Stimulated activated CD8-positive, alpha-beta memory T cell treated with anti-CD3 and anti-CD28 coated beads, Interleukin-2, amount 100 ng/mL, for 48 hours (primary cell): Measurements from ENCODE around the gene ZBTB1.
A peak's percentile ranks its signal among the peaks of the same experiment; 100 is the strongest.
"Not testable (repeated sequence)": the region's sequence is repeated elsewhere in the genome, so short reads cannot be mapped to it uniquely, and the experiment has no call there.

Experiments used
- DNase-seq, 2 donors: peaks; one replicate each; pipeline ENCODE4 v3.0.0-alpha.2; 2020; ENCODE audit warnings: low read depth in 2 of 2

Gene ZBTB1

DNA sequence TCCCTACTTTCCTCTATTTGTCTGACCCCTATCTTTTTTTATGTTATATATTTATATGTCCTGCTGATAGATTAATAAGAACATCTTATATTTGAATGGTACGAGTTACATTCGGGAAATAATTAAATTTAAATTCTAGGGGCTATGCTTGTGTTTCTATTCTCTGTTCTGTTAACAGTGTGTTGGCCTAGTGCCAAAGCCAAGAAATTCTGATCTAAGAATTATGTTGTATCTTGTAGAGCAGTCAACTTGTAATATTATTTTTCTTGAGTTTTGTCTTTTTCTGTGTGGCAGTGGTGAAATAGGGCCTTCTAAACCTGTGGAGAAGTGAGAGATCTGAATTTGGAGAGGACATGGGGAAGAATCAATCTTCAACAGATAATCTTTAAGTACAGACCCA lies 27.0 kb downstream of the ZBTB1 start:
- no peak for DNase-seq

DNA sequence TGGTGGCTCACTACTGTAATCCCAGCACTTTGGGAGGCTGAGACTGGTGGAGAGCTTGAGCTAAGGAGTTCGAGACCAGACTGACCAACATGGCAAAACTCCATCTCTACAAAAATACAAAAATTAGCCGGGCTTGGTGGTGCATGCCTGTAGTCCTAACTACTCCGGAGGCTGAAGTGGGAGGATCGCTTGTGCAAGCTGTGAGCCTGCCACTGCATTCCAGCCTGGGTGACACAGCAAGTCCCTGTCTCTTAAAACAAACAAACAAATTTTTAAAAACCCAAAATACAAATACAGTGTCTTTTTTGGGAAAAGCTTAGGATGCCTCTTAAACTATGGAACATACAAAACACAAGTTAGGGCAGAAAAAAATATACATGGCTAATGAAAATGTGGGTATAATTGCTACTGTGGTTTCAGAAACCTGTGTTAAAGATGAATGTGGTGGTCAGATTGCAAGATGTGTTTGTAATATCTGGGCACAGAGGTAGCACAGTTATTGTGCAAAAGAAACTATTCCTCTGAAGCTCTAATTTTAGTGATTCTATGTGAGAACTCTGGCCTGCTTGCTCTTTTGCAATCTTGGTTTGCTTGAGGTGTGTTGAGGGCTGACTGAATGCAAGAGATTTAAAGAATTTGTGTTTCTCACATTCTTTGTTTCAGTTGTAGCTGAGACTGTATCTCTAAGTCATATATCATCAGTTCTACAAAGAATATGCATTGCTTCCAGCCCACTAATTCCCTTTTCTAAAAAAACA lies 32.1 kb downstream of the ZBTB1 start:
- no peak for DNase-seq

DNA sequence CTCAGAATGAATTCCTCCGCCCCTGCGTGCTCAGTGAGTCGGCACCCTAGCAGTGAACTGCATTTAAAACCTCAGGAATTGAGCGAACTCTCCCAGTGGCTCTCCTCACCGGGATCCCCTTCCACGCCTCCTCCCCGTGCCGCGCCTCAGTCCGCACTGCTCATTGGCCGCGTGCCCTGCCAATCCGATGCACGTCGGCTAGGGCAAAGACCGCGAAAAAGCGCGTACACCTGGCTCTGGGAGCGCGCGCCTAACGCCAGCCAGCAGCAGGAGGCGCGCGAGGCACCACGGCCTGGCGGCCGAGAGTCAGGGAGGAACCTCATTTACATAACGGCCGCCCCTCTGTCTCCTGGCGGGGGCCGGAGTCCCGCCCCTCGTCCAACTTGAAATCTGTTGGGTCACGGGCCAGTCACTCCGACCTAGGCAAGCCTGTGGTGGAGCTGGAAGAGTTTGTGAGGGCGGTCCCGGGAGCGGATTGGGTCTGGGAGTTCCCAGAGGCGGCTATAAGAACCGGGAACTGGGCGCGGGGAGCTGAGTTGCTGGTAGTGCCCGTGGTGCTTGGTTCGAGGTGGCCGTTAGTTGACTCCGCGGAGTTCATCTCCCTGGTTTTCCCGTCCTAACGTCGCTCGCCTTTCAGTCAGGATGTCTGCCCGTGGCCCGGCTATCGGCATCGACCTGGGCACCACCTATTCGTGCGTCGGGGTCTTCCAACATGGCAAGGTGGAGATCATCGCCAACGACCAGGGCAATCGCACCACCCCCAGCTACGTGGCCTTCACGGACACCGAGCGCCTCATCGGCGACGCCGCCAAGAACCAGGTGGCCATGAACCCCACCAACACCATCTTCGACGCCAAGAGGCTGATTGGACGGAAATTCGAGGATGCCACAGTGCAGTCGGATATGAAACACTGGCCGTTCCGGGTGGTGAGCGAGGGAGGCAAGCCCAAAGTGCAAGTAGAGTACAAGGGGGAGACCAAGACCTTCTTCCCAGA lies 35.9 kb downstream of the ZBTB1 start, which contains the start of gene HSPA2:
TSS of gene HSPA2 (plus strand) at position 534 of the 995 bp plus-strand sequence. CDS start at position 643, 109 bp downstream.
- DNase-seq = peak; percentile 91 to 94

DNA sequence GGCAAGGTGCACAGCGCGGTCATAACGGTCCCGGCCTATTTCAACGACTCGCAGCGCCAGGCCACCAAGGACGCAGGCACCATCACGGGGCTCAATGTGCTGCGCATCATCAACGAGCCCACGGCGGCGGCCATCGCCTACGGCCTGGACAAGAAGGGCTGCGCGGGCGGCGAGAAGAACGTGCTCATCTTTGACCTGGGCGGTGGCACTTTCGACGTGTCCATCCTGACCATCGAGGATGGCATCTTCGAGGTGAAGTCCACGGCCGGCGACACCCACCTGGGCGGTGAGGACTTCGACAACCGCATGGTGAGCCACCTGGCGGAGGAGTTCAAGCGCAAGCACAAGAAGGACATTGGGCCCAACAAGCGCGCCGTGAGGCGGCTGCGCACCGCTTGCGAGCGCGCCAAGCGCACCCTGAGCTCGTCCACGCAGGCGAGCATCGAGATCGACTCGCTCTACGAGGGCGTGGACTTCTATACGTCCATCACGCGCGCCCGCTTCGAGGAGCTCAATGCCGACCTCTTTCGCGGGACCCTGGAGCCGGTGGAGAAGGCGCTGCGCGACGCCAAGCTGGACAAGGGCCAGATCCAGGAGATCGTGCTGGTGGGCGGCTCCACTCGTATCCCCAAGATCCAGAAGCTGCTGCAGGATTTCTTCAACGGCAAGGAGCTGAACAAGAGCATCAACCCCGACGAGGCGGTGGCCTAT lies 36.8 kb downstream of the ZBTB1 start:
- no peak for DNase-seq

DNA sequence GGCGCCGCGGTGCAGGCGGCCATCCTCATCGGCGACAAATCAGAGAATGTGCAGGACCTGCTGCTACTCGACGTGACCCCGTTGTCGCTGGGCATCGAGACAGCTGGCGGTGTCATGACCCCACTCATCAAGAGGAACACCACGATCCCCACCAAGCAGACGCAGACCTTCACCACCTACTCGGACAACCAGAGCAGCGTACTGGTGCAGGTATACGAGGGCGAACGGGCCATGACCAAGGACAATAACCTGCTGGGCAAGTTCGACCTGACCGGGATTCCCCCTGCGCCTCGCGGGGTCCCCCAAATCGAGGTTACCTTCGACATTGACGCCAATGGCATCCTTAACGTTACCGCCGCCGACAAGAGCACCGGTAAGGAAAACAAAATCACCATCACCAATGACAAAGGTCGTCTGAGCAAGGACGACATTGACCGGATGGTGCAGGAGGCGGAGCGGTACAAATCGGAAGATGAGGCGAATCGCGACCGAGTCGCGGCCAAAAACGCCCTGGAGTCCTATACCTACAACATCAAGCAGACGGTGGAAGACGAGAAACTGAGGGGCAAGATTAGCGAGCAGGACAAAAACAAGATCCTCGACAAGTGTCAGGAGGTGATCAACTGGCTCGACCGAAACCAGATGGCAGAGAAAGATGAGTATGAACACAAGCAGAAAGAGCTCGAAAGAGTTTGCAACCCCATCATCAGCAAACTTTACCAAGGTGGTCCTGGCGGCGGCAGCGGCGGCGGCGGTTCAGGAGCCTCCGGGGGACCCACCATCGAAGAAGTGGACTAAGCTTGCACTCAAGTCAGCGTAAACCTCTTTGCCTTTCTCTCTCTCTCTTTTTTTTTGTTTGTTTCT lies 37.6 kb downstream of the ZBTB1 start:
- DNase-seq = no peak

DNA sequence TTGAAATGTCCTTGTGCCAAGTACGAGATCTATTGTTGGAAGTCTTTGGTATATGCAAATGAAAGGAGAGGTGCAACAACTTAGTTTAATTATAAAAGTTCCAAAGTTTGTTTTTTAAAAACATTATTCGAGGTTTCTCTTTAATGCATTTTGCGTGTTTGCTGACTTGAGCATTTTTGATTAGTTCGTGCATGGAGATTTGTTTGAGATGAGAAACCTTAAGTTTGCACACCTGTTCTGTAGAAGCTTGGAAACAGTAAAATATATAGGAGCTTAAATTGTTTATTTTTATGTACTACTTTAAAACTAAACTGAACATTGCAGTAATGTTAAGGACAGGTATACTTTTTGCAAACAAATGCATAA lies 38.2 kb downstream of the ZBTB1 start:
- no peak for DNase-seq

DNA sequence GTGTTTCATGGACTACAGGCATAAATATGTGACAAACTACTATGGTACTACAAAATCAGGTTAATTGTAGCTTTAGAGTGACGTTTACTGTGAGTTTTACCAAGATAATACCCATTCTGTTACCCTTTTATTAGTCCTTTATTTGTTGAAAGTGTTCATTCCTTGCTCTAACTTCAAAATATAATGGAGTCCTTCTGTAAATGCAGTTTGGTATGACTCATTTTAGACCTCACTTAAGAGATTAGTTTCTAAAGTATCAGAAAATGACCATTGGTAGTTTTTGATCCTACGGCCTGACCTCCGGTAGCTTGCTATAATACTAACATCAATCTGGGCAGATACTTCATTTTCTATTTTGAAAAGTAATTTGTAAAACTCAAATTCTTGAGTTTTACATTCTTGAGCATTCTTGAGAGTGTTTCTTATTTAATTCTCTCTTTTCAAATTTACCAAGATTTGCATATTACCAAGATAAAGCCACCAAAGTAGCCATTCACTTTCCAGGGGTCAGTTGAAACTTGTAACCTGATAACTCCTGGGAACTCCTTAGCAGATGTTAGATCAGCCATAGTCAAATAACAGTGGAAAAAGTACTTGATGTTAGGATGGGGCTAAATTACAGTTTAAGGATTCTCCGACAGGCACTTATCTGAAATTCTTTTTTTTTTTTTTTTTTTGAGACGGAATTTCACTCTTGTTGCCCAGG lies 40.2 kb downstream of the ZBTB1 start:
- DNase-seq = no peak

DNA sequence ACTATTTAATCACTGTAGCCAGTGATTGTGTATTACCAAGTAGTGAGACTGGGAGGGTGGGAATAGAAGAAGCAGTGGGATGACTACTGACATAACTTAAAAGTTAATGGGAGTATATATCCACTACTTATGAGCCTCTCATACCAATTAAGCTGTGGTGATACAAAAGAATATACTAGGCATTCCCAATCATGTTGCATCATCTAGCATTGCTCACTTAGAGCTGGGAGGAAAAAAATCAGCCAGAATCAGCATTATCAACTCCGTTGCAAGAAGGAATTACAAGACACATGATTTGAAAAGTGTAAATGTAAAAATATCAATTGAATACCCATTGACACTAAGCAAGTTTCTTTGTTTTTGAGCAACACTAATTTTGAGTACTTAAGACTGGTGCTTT lies 44.4 kb downstream of the ZBTB1 start:
- no peak for DNase-seq

DNA sequence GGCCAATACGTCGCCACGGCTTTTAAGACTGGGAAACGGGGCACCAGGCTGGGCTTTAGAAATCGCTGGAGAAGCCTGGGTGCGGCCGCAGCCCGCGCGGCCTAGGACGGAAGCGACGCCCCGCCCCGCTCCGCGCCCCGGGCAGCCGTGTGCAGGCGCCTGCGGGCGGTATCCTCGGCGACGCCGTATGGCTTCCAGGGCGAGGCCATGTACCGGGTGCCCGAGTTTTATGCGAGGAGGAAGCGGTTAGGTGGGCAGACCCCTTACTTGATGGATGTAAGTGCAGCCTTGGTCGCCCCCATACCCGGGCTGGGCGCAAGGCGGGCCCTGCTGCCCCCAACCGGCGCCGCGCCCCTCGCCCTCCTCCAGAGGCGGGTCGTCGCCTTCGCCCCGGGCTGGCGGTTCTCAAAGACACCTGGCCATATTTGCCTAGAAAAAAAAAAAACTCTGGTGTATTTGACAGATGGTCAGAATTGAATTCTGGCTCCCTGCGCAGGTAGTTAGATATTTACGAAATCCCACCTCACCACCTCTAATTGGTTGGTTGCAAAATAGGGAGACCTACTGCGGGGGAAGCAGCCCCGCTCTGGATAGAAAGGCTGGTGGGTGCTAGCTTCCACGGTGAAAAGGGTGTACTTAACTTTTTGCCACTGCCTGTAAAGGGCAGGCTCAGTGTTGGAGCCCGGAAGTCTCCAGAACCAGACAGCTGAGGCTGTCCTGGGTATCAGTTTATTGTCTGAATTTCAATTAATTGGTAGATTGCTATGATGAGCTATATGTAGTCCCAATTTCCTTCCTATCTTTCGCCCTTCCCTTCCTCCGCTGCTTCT lies 45.4 kb downstream of the ZBTB1 start, which contains the start of gene PPP1R36:
TSS of gene PPP1R36 (plus strand) at position 171 of the 830 bp plus-strand sequence. CDS start at position 208, 37 bp downstream.
- no peak for DNase-seq

DNA sequence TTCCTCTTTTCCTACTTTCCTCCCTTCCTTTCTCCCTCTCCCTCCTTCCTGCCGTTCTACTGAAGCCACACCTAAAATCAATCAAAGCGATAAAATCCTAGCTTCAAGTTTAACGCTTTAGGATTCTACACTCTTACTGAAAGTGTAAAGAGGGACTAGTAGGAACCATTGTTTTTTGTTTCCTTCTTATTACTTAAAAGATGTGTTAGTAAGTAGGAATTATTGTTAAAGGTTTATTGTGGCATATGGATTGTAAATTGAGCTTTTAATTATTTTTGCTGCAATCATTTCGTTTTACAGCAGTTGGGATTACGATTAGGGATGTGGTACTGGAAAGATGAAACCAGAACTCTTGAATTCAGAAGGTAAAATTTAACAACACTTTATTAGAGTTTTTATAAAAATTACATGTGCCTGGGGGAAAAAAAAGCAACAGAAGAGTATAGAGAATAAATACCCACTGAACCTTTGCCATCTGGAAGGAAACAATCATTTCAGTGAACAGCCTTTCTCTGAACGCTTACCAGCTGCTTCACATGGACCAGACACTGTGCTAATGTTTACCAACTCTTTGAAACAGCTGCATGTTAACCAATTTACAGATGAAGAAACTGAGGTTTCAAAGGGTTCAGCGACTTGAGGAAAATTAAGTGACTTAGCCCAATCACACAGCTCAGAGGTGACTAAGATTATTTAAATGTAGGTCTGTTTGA lies 46.2 kb downstream of the ZBTB1 start:
- DNase-seq = no peak

DNA sequence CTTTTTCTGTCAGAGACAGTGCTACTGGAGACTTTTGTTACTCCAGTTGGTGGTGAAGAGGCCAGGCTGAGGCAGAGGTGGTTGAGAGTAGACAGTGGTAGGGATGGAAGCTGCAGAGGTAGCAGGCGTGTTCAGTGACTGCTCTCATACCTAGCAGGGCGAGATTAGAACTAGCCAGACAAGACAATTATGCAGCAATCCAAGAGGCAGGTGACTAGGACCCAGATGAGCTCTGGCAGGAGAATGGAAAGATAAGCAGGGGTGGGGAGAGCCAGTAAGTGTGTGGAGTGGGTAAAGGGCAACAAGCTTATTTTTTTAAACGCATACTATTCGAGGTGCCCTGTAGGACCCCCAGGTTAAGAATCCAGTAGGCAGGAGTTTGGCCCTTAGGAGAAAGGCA lies 50.0 kb downstream of the ZBTB1 start:
- DNase-seq = no peak

DNA sequence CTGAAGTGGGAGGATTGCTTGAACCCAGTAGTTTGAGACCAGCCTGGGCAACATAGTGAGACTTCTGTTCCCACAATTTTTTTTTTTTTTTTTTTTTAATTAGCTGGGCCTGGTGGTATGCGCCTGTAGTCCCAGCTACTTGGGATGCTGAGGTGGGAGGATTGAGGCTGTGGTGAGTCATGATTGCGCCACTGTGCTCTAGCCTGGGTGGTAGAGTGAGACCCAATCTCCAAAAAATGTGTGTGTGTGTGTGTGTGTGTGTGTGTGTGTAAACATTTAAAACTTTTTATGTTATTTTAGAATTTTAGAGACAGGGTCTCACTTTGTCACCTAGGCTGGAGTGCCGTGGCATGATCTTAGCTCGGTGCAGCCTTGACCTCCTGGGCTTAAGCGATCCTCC lies 52.0 kb downstream of the ZBTB1 start:
- DNase-seq = no peak

DNA sequence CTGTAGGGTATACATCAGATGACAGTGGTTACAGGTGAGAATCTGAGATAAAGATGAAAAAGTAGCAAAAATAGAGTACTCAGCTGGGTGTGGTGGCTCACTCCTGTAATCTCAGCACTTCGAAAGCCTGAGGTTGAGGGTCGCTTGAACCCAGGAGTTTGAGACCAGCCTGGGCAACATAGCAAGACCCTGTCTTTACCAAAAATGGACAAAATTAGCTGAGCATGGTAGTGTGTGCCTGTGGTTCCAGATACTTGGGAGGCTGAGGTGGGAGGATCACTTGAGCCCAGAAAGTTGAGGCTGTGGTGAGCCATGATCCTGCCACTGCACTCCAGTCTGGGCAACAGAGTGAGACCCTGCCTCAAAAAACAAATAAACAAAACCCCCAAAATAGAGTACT lies 53.6 kb downstream of the ZBTB1 start:
- DNase-seq = not testable (repeated sequence)

DNA sequence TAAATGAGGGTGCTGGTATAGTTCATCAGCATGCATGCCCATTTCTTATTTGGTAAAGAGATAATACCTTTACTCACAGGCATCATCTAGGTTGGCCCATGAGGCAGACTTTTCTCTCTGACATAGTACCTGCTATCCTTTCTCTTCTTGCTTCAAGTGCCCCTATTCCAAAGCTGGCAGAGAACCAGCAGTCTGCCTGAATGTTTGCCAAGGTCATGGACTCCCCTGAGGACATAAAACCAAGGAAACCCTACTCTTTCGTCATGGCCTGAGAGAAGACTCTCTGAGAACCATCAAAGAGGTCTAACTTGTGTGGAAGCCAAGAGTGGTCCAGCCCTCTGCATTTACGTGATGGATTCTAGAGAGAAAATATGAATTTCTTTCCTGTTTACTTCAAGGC lies 57.1 kb downstream of the ZBTB1 start:
- no peak for DNase-seq

DNA sequence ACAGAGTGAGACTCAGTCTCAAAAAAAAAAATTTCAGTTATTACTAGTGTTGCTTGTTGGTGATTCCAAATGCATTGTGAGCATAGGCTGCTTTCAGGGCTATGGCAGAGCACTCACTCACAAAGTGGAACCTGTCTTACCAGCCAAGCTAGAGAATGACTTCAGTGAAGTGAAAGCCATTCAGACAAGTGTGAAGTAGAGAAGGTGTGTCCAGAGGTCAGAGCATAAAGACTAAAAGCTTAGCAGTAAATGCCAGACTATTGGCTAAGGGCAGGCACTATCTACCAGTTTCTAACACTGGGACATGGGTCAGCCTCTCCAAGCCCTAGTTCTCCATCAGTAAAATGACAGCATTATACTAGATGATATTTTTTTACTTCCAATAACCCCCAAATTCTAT lies 57.9 kb downstream of the ZBTB1 start:
- DNase-seq = no peak

DNA sequence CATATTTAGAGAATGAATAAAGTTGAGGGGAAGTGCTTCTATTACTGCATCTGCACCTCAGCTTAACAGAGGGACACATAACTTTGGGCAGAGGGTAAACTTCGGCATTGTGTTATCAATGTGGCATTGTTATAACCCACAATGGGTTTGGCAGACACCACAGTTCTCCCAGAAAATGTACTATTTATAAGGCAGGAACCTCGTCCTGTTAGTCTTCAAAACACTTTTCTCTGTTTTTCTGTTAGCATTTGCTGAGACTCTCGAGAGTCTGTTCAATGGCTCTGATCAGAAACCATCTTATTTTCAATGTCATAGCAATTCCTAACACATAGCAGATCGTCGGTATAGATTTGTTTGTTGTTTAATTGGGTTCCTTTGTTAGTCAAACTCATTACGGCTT lies 59.1 kb downstream of the ZBTB1 start:
- DNase-seq = no peak

DNA sequence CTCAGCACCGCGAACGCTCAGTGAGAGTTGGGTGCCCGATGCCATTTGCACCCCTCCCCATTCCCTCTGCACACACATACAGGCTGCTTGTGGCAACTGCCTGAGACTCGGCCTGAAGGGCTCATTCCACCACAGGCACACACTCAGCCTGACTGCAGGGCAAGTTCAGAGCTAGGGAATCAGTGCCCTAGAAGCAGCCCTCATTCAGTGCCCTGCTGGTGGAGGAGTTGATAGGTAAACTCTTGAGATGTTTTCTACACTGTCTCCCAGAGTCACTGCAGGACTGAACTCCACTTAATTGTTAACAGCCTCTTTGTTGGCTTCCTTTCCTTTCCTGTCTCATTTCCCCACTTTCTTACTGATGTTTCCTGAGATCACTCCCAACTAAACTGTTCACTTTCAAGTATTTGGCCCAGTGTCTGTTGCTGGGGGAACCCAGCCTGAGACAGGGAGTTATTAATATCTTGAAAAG lies 62.1 kb downstream of the ZBTB1 start:
- no peak for DNase-seq

DNA sequence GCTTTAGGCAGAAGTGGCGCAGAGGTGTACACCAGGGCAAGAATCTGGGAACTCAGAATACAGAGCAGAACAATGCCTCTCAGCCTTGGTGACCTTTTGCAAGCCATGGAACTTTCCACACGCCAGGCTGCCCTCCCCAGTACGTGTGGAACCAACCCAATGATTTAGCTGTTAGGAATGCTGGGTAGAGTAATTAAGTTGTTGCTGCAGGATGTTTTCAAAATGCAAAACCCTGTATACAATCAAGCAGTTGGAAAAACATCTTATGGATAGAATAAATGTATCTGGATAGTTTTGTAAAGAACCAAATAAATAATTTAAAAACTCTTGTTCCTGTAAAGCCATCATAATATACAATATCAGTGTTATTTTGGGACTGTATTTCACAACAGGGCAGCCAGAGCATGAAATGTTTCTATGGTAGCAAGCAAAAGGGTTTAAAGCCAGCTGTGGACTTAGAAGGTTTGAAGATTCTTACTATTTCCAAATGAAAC lies 64.6 kb downstream of the ZBTB1 start:
- no peak for DNase-seq

DNA sequence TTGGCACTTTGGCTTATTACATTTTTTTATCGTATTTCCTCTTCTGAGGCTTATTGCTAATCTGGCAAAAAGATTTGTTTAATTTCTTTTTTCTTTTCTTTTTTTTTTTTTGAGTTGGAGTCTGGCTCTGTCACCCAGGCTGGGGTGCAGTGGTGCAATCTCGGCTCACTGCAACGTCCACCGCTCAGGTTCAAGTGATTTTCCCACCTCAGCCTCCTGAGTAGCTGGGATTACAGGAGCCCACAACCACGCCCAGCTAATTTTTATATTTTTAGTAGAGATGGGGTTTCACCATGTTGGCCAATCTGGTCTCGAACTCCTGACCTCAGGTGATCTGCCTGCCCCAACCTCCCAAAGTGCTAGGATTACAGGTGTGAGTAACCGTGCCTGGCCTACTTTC lies 65.1 kb downstream of the ZBTB1 start:
- DNase-seq = not testable (repeated sequence)
